ENCODE data around the gene MRI1. TPM values are rescaled to one million over a fixed set of nuclear protein-coding genes. Genes with fewer than 3 reads are reported as not detected.

The MRI1 gene
- total and polyA plus RNA-seq, 2 experiments from 2014 or later, result 12.3 to 44.5 TPM

GRCh38 chr19:13756210-13756609, 8.1 kb upstream of the MRI1 start (continued):
- no peak for TF ChIP-seq JUNB (IDR thresholded peaks at IDR 0.05; ENCODE audit: unreplicated experiment)
- no peak for TF ChIP-seq POLR2AphosphoS5 (IDR thresholded peaks at IDR 0.05; ENCODE audit: low read depth)
- no peak for TF ChIP-seq EZH2phosphoT487 (IDR thresholded peaks at IDR 0.05; ENCODE audit: unreplicated experiment)
- no peak for TF ChIP-seq NANOG (IDR thresholded peaks at IDR 0.05; ENCODE audit: borderline replicate concordance)
- no peak for TF ChIP-seq ZNF331 (CRISPR knock-in tag; IDR thresholded peaks at IDR 0.05; ENCODE audit: low read depth)
- no peak for TF ChIP-seq CREB1 (CRISPR knock-in tag; IDR thresholded peaks at IDR 0.05; ENCODE audit: low read depth)
- no peak for TF ChIP-seq REST (IDR thresholded peaks at IDR 0.05; ENCODE audit: unreplicated experiment)
- no peak for TF ChIP-seq STAT1 (IDR thresholded peaks at IDR 0.05; ENCODE audit: unreplicated experiment)

- no peaks in the 10 kb centered on the region; the same call in 2 of the 3 replicates for H3K9me3 Mint-ChIP-seq
These were observed 6.2 kb upstream of the MRI1 start for GRCh38 chr19:13757805-13758772.

More at GRCh38 chr19:13757805-13758772, 6.2 kb upstream of the MRI1 start:
- no peak overlapping the region for H3K27ac Mint-ChIP-seq
- peaks cover 6% of the 10 kb centered on the region for H3K27me3 Mint-ChIP-seq (ENCODE audit: insufficient read depth, low read depth, poor library complexity)
- no peaks in the 10 kb centered on the region for H3K4me1 ChIP-seq (ENCODE audit: insufficient read depth)
- no peaks in the 10 kb centered on the region for H3K27me3 ChIP-seq (ENCODE audit: insufficient read depth)
- no peak overlapping the region for H3K27ac ChIP-seq (ENCODE audit: low read depth)
- no peaks in the 10 kb centered on the region; the same call in 1 of the 2 replicates for H3F3A ChIP-seq (replicated peaks; ENCODE audit: low read depth)
- ATAC-seq (no peak), DNase-seq (ENCODE audit: low spot score) (no peak)
- H3K79me2 ChIP-seq (replicated peaks; ENCODE audit: insufficient read depth), result no peaks in the 10 kb centered on the region
- H3K4me3 ChIP-seq, result no peak overlapping the region
- H3K4me1 Mint-ChIP-seq, result no peaks in the 10 kb centered on the region; the same call in 2 of the 3 replicates
- H3K9me2 ChIP-seq (ENCODE audit: insufficient read depth), result no peaks in the 10 kb centered on the region
- H2AFZ ChIP-seq, result no peak overlapping the region
- H3K4me3 Mint-ChIP-seq, result no peak overlapping the region
- no peak for TF ChIP-seq ETS1 (IDR thresholded peaks at IDR 0.05)
- TF ChIP-seq POLR2AphosphoS5 (IDR thresholded peaks at IDR 0.05; ENCODE audit: low read depth), result no peak
- no peaks in the 10 kb centered on the region for H4K20me1 ChIP-seq (replicated peaks; ENCODE audit: insufficient read depth)
- no peak overlapping the region for H3K4me2 ChIP-seq
- H3K36me3 ChIP-seq (ENCODE audit: insufficient read depth), result peaks cover 10% of the 10 kb centered on the region; the same call in 1 of the 2 replicates
- H3K36me3 Mint-ChIP-seq (ENCODE audit: low read depth), result peaks cover 58% of the 10 kb centered on the region

Data from GM23338 (cell line).